ENCODE measurements around the gene GOLGA7B.

The GOLGA7B gene

GRCh38 chr10:97898429-97898828 lies 48.8 kb downstream of the GOLGA7B start:
- no peaks in the 10 kb centered on the region for H3K27me3 ChIP-seq (ENCODE audit: control insufficient read depth, insufficient read depth, low read length)
- no peak overlapping the region for H3K27ac ChIP-seq
- no peaks in the 10 kb centered on the region for H3K36me3 ChIP-seq (ENCODE audit: control insufficient read depth, insufficient read depth, low read length)
- TF ChIP-seq CTCF (IDR thresholded peaks at IDR 0.05): no peak
- H3K4me2 ChIP-seq (ENCODE audit: low read length): no peak overlapping the region
- H3K9ac ChIP-seq: no peak overlapping the region
- no peaks in the 10 kb centered on the region for H3K79me2 ChIP-seq
- H3K4me3 ChIP-seq (ENCODE audit: low read depth, low read length): no peak overlapping the region
- H3K4me1 ChIP-seq: no peaks in the 10 kb centered on the region
- H3K9me3 ChIP-seq (ENCODE audit: control insufficient read depth, low read length): no peaks in the 10 kb centered on the region
- H2AFZ ChIP-seq: no peak overlapping the region

GRCh38 chr10:97901381-97901780 lies 51.7 kb downstream of the GOLGA7B start:
- H3K9me3 ChIP-seq (ENCODE audit: control insufficient read depth, low read length): no peaks in the 10 kb centered on the region
- no peak overlapping the region for H2AFZ ChIP-seq
- no peak for TF ChIP-seq CTCF (IDR thresholded peaks at IDR 0.05)
- no peak overlapping the region for H3K27ac ChIP-seq
- H3K79me2 ChIP-seq: no peaks in the 10 kb centered on the region
- no peak overlapping the region for H3K4me3 ChIP-seq (ENCODE audit: low read depth, low read length)
- H3K4me1 ChIP-seq: no peaks in the 10 kb centered on the region
- no peak overlapping the region for H3K4me2 ChIP-seq (ENCODE audit: low read length)
- H3K36me3 ChIP-seq (ENCODE audit: control insufficient read depth, insufficient read depth, low read length): no peaks in the 10 kb centered on the region
- H3K27me3 ChIP-seq (ENCODE audit: control insufficient read depth, insufficient read depth, low read length): no peaks in the 10 kb centered on the region
- no peak overlapping the region for H3K9ac ChIP-seq

GRCh38 chr10:97903128-97904017 lies 53.7 kb downstream of the GOLGA7B start:
- no peaks in the 10 kb centered on the region for H3K9me3 ChIP-seq (ENCODE audit: control insufficient read depth, low read length)

GRCh38 chr10:97904018-97904381 lies 54.4 kb downstream of the GOLGA7B start:
- Histone ChIP-seq H3K27me3 (ENCODE audit: control insufficient read depth, insufficient read depth, low read length) (no peaks in the 10 kb centered on the region), H3K79me2 (no peaks in the 10 kb centered on the region)

More at GRCh38 chr10:97903128-97904017, 53.7 kb downstream of the GOLGA7B start:
- Histone ChIP-seq H3K4me3 (ENCODE audit: low read depth, low read length) (no peak overlapping the region), H3K4me1 (no peaks in the 10 kb centered on the region), H3K27ac (no peak overlapping the region), H3K79me2 (no peaks in the 10 kb centered on the region), H3K4me2 (ENCODE audit: low read length) (no peak overlapping the region), H3K9ac (no peak overlapping the region), H2AFZ (no peak overlapping the region), H3K36me3 (ENCODE audit: control insufficient read depth, insufficient read depth, low read length) (no peaks in the 10 kb centered on the region), H3K27me3 (ENCODE audit: control insufficient read depth, insufficient read depth, low read length) (no peaks in the 10 kb centered on the region)
- TF ChIP-seq CTCF (IDR thresholded peaks at IDR 0.05): no peak

More at GRCh38 chr10:97904018-97904381, 54.4 kb downstream of the GOLGA7B start:
- Histone ChIP-seq H3K9ac (no peak overlapping the region), H3K9me3 (ENCODE audit: control insufficient read depth, low read length) (no peaks in the 10 kb centered on the region), H3K27ac (no peak overlapping the region), H3K4me1 (no peaks in the 10 kb centered on the region), H2AFZ (no peak overlapping the region), H3K4me2 (ENCODE audit: low read length) (no peak overlapping the region), H3K36me3 (ENCODE audit: control insufficient read depth, insufficient read depth, low read length) (no peaks in the 10 kb centered on the region), H3K4me3 (ENCODE audit: low read depth, low read length) (no peak overlapping the region)
- no peak for TF ChIP-seq CTCF (IDR thresholded peaks at IDR 0.05)
